HepG2 (cell line): ENCODE measurements around the gene DHH. TPM values are rescaled to one million over a fixed set of nuclear protein-coding genes. Genes with fewer than 3 reads are reported as not detected.

Experiments
- AHDC1 ChIP-seq: sonication (generic); formaldehyde crosslinking; IDR thresholded peaks from 2 replicates; pipeline ENCODE4 v1.5.1; 2020; ENCODE audit warnings: mild to moderate bottlenecking, missing genetic modification reagents, borderline replicate concordance
- BRF2 ChIP-seq: sonication (generic); formaldehyde crosslinking; IDR thresholded peaks from 2 replicates; pipeline ENCODE4 v1.8.1; 2022; ENCODE audit warnings: mild to moderate bottlenecking, missing genetic modification reagents
- FOXP1 ChIP-seq, 2 experiments: fragments of 450-650 bp in 1 of 2; IDR thresholded peaks; 2 replicates each; pipeline ENCODE4 v1.6.1; 2017 to 2018; ENCODE audit warnings: antibody characterized with exemption in 1 of 2
- HINFP ChIP-seq: sonication (generic); formaldehyde crosslinking; IDR thresholded peaks from 2 replicates; pipeline ENCODE4 v1.4.0; 2020; ENCODE audit warnings: low read depth, mild to moderate bottlenecking, missing genetic modification reagents
- JUN ChIP-seq: sonication (generic); formaldehyde crosslinking; IDR thresholded peaks from 2 replicates; pipeline ENCODE4 v1.4.0; 2020; ENCODE audit warnings: mild to moderate bottlenecking, missing genetic modification reagents
- KAT8 ChIP-seq: IDR thresholded peaks from 2 replicates; pipeline ENCODE4 v1.6.1; 2016; ENCODE audit warnings: missing genetic modification reagents, missing compliant biosample characterization
- MAF1 ChIP-seq: sonication (generic); formaldehyde crosslinking; IDR thresholded peaks from 2 replicates; pipeline ENCODE4 v1.5.0; 2020; ENCODE audit warnings: missing genetic modification reagents, borderline replicate concordance
- MLXIP ChIP-seq: sonication (generic); formaldehyde crosslinking; IDR thresholded peaks from 2 replicates; pipeline ENCODE4 v1.9.0; 2021; ENCODE audit warnings: missing genetic modification reagents, borderline replicate concordance
- NFIC ChIP-seq: IDR thresholded peaks from 2 replicates; pipeline ENCODE4 v1.6.1; 2012; ENCODE audit warnings: mild to moderate bottlenecking, low read length, inconsistent platforms
- RBAK ChIP-seq: sonication (generic); formaldehyde crosslinking; IDR thresholded peaks from 2 replicates; pipeline ENCODE4 v1.5.1; 2020; ENCODE audit warnings: mild to moderate bottlenecking, missing genetic modification reagents
- SRSF4 ChIP-seq: fragments of 200-400 bp; formaldehyde crosslinking; IDR thresholded peaks from one replicate; pipeline ENCODE4 v1.6.1; 2018; ENCODE audit warnings: mild to moderate bottlenecking, low read depth, low read length, moderate library complexity; ENCODE audit not compliant: poor library complexity, severe bottlenecking
- TFAP4 ChIP-seq: sonication (generic); IDR thresholded peaks from 2 replicates; pipeline ENCODE4 v1.6.1; 2016; ENCODE audit warnings: low read depth, borderline replicate concordance
- ZFY ChIP-seq: sonication (generic); formaldehyde crosslinking; IDR thresholded peaks from 2 replicates; pipeline ENCODE4 v1.4.0; 2020; ENCODE audit warnings: missing genetic modification reagents
- ZNF138 ChIP-seq: sonication (generic); formaldehyde crosslinking; IDR thresholded peaks from 2 replicates; pipeline ENCODE4 v1.5.0; 2020; ENCODE audit warnings: mild to moderate bottlenecking, low read depth, missing genetic modification reagents
- ZNF34 ChIP-seq: sonication (generic); formaldehyde crosslinking; IDR thresholded peaks from 2 replicates; pipeline ENCODE4 v1.4.0; 2020; ENCODE audit warnings: mild to moderate bottlenecking, missing genetic modification reagents, borderline replicate concordance
- ZNF616 ChIP-seq: sonication (generic); formaldehyde crosslinking; IDR thresholded peaks from 2 replicates; pipeline ENCODE4 v1.5.0; 2020; ENCODE audit warnings: low read depth, mild to moderate bottlenecking, missing genetic modification reagents
- ZNF761 ChIP-seq: sonication (generic); formaldehyde crosslinking; conservative IDR thresholded peaks from 2 replicates; pipeline ENCODE4 v1.4.0; 2020; ENCODE audit warnings: mild to moderate bottlenecking, missing genetic modification reagents
- polyA plus RNA-seq, 8 experiments: library from polyadenylated mRNA; depleted of rRNA in 3 of 8; stranded (reverse) in 7 of 8; unstranded in 1 of 8; fragments of >200 nt; fragmentation: Illumina TruSeq in 4 of 8; extraction: Trizol in 4 of 8; gene quantifications; 2 replicates each; pipeline versions ENCODE4 v1.2.1 to v1.2.3, GENCODE V29; 2011 to 2016; ENCODE audit warnings: low read depth in 4 of 8, missing spikeins in 1 of 8, mixed read lengths in 1 of 8; ENCODE audit not compliant: insufficient read depth in 1 of 8
- total RNA-seq, 5 experiments: library from RNA; depleted of rRNA; stranded (reverse); fragments of >200 nt; fragmentation: Illumina TruSeq; extraction: Trizol; gene quantifications; 2 replicates each; pipeline ENCODE4 v1.2.3, GENCODE V29; 2016; ENCODE audit warnings: low read depth in 1 of 5

The DHH gene
- total and polyA plus RNA-seq, 2 of the 13 experiments (the other 11 are each of a cell fraction or from before 2014, with no cell fraction given), result not detected

- TF ChIP-seq AHDC1 (CRISPR knock-in tag), result no peak
- TF ChIP-seq MAF1, result no peak
- no peak for TF ChIP-seq HINFP (CRISPR knock-in tag)
- TF ChIP-seq NFIC, result no peak
- TF ChIP-seq ZNF34 (CRISPR knock-in tag), result no peak
- TF ChIP-seq ZNF138 (CRISPR knock-in tag), result no peak
- no peak for TF ChIP-seq BRF2 (CRISPR knock-in tag)
- peak; percentile 65; the same call in 1 of the 2 replicates for TF ChIP-seq ZNF616 (CRISPR knock-in tag)
- TF ChIP-seq RBAK (CRISPR knock-in tag), result no peak
- TF ChIP-seq KAT8, result peak; percentile 80
- TF ChIP-seq MLXIP (CRISPR knock-in tag), result no peak
- TF ChIP-seq SRSF4, result no peak
- TF ChIP-seq ZNF761 (CRISPR knock-in tag), result no peak
- no peak for TF ChIP-seq FOXP1 (IDR thresholded peaks at IDR 0.05)
- TF ChIP-seq FOXP1 (CRISPR knock-in tag; IDR thresholded peaks at IDR 0.05), result no peak
- TF ChIP-seq ZFY (CRISPR knock-in tag), result peak; percentile 72
- no peak for TF ChIP-seq JUN
- no peak for TF ChIP-seq TFAP4
Measured at GRCh38 chr12:49110464-49111155, 16.0 kb upstream of the DHH start, which contains the start of gene LMBR1L (continued).
